Measurements from ENCODE around the gene RHOB. TPM values are rescaled to one million over a fixed set of nuclear protein-coding genes. Genes with fewer than 3 reads are reported as not detected.

RHOB gene
- total RNA-seq, 1 donor from 2014 or later, result 292 TPM

GRCh38 chr2:20422402-20423271 lies 24.2 kb upstream of the RHOB start:
- peaks cover 39% of the 10 kb centered on the region for H3K4me1 Mint-ChIP-seq (ENCODE audit: unreplicated experiment)
- H3K4me3 Mint-ChIP-seq (ENCODE audit: unreplicated experiment), result no peak overlapping the region
- peaks cover 7% of the 10 kb centered on the region for H3K27me3 Mint-ChIP-seq (ENCODE audit: unreplicated experiment)
- no peaks in the 10 kb centered on the region for H3K36me3 Mint-ChIP-seq (ENCODE audit: low read depth, unreplicated experiment)
- TF ChIP-seq CTCF (IDR thresholded peaks at IDR 0.05; ENCODE audit: unreplicated experiment), result no peak
- H3K27ac Mint-ChIP-seq (ENCODE audit: unreplicated experiment), result no peak overlapping the region
- no peak for DNase-seq (ENCODE audit: low spot score)
- H3K9me3 Mint-ChIP-seq (ENCODE audit: unreplicated experiment), result no peaks in the 10 kb centered on the region

GRCh38 chr2:20423359-20423758 lies 23.5 kb upstream of the RHOB start:
- H3K9me3 Mint-ChIP-seq (ENCODE audit: unreplicated experiment), result no peaks in the 10 kb centered on the region
- no peak for TF ChIP-seq CTCF (IDR thresholded peaks at IDR 0.05; ENCODE audit: unreplicated experiment)
- DNase-seq (ENCODE audit: low spot score), result no peak
- H3K27ac Mint-ChIP-seq (ENCODE audit: unreplicated experiment), result no peak overlapping the region
- no peaks in the 10 kb centered on the region for H3K36me3 Mint-ChIP-seq (ENCODE audit: low read depth, unreplicated experiment)
- H3K4me3 Mint-ChIP-seq (ENCODE audit: unreplicated experiment), result no peak overlapping the region
- peaks cover 7% of the 10 kb centered on the region for H3K27me3 Mint-ChIP-seq (ENCODE audit: unreplicated experiment)
- peaks cover 39% of the 10 kb centered on the region for H3K4me1 Mint-ChIP-seq (ENCODE audit: unreplicated experiment)

GRCh38 chr2:20423847-20424246 lies 23.0 kb upstream of the RHOB start:
- Mint-ChIP-seq H3K4me3 (ENCODE audit: unreplicated experiment) (no peak overlapping the region), H3K4me1 (ENCODE audit: unreplicated experiment) (peaks cover 37% of the 10 kb centered on the region), H3K27me3 (ENCODE audit: unreplicated experiment) (peaks cover 7% of the 10 kb centered on the region), H3K9me3 (ENCODE audit: unreplicated experiment) (no peaks in the 10 kb centered on the region), H3K36me3 (ENCODE audit: low read depth, unreplicated experiment) (no peaks in the 10 kb centered on the region), H3K27ac (ENCODE audit: unreplicated experiment) (no peak overlapping the region)
- no peak for DNase-seq (ENCODE audit: low spot score)
- TF ChIP-seq CTCF (IDR thresholded peaks at IDR 0.05; ENCODE audit: unreplicated experiment), result no peak

DNA sequence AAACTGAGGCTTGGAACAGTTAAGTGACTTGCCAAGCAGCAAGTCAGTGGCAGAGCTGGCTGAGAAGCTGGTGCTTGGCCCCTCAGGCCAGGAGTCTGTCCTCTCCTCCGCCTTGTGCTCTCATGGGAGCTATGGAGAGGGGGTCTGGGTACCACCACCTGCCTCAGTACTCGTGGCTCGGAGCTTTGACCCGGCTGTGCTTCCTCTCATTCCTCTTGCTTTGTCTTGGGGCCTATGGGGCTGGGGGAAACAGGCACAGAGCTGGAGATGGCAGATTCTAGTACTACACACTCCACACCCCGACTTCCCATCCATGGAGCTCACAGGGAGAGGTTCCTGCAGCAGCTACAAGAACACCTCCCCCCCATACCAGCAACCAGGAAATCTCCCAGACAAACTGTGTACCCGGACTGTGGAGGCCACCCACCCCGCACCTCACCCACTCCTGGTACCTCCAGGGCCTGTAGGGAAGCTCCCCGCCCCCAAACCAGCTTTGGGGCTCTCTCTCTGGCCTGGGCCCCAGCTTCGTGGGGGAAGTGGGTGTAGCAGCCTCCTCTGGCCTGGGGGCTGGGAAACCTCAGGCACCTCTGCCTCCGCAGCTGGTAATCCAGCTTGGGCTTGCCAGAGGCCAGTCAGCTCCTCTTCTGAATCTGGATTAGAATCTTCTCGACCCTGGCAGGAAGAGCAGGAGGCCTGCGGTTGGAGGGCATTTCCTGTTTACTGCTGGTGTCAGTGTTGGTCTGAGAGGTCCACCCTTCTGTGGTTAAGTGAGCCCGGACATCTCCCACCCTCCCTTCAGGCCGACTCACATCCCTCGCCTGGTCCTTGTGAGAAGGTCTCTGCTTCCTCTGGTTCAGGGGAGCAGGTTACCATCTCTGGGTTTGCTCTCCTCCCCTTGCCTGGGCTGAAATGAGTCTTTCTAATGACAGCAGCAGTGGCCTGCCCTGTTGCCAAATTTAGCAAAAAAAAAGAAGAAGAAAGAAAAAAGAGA lies 22.3 kb upstream of the RHOB start:
- H3K4me3 Mint-ChIP-seq (ENCODE audit: unreplicated experiment), result no peak overlapping the region
- no peaks in the 10 kb centered on the region for H3K36me3 Mint-ChIP-seq (ENCODE audit: low read depth, unreplicated experiment)
- H3K27ac Mint-ChIP-seq (ENCODE audit: unreplicated experiment), result peak overlapping the region; percentile 93
- DNase-seq (ENCODE audit: low spot score), result peak; percentile 52
- TF ChIP-seq CTCF (IDR thresholded peaks at IDR 0.05; ENCODE audit: unreplicated experiment), result no peak
- H3K9me3 Mint-ChIP-seq (ENCODE audit: unreplicated experiment), result no peaks in the 10 kb centered on the region
- H3K27me3 Mint-ChIP-seq (ENCODE audit: unreplicated experiment), result peaks cover 7% of the 10 kb centered on the region
- peaks cover 34% of the 10 kb centered on the region for H3K4me1 Mint-ChIP-seq (ENCODE audit: unreplicated experiment)
